LNCAP (cell line): ENCODE measurements around the gene RHBDL1.
A peak's percentile ranks its signal among the peaks of the same experiment; 100 is the strongest.

Experiments used
- TF ChIP-seq, protein P1 (sequence below): fragments of 450-650 bp; IDR thresholded peaks from 2 replicates; pipeline ENCODE4 v1.5.1; 2017; ENCODE audit warnings: mild to moderate bottlenecking

The RHBDL1 gene

DNA sequence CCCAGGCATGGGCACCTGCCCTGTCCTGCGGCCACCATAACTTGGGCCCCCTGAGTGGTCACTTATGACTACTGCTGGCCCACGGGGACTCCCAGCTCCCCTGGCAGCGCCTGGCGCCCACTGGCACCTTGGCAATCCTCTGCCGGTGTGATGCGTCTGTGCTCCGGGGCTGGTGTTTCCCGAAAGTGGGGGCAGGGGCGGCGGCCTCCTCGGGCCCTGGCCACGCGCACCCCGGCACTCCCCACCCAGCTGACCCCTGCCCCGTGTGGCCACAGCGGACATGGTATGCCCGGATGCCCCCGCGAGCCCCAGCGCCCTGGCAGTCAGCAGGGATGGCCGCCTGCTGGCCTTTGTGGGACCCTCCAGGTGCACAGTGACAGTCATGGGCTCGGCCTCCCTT lies 18.0 kb upstream of the RHBDL1 start:
- TF ChIP-seq, protein P1, sequence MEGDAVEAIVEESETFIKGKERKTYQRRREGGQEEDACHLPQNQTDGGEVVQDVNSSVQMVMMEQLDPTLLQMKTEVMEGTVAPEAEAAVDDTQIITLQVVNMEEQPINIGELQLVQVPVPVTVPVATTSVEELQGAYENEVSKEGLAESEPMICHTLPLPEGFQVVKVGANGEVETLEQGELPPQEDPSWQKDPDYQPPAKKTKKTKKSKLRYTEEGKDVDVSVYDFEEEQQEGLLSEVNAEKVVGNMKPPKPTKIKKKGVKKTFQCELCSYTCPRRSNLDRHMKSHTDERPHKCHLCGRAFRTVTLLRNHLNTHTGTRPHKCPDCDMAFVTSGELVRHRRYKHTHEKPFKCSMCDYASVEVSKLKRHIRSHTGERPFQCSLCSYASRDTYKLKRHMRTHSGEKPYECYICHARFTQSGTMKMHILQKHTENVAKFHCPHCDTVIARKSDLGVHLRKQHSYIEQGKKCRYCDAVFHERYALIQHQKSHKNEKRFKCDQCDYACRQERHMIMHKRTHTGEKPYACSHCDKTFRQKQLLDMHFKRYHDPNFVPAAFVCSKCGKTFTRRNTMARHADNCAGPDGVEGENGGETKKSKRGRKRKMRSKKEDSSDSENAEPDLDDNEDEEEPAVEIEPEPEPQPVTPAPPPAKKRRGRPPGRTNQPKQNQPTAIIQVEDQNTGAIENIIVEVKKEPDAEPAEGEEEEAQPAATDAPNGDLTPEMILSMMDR, result no peak

DNA sequence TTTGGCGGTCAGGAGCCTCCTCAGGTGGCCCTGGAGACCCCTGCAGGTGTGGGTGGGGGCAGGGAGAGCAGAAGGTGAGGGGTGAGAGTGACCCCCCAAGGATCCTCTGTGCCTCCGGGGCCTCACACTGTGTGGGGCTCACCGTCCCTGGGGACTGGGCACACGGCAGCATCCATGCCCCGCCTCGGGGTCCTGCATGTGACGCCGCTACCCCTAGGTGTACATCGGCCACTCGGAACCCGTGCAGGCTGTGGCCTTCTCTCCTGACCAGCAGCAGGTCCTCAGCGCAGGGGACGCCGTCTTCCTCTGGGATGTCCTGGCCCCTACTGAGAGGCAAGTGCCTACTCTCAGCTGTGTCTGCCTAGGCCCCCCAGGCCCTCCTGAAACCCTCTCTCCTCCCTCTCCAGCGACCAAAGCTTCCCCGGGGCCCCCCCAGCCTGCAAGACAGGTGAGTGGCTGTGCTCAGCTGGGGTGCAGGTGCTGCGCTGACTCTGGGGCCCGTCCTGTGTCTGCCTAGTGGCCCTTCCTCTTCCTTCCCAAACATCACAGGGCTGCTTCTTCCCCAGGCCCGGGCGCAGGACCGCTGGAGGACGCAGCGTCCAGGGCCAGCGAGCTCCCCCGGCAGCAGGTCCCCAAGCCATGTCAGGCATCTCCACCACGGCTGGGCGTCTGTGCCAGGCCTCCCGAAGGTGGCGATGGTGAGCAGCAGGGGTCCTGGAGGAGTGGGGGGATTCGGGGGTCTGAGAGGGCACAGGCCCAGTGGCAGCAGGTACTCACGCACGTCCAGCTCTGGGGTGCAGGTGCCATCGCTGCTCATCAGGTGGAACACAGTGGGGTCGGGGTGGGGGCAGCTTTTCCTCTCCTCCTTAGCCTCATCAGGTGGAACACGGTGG lies 16.5 kb upstream of the RHBDL1 start:
- TF ChIP-seq, protein P1, result peak; percentile 17; the same call in 1 of the 2 replicates

DNA sequence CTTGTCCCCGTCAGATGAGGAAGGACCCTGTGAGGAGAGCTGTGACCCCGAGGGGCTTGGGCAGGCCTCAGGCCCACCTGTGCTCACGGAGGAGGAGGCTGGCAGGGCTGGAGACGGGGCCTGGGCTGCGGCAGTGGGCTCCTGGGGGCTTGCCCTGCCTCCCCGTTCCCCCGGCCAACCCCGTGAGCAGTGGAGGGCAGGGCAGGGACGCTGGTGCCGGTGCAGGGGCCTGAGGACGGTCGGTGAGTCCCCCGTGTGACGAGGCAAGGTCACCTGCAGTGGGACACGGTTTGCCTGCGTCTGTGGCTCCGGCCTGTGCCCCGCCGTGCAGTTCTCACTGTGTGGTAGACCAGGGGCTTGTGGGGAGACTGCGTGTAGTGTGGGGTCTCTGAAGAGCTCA lies 15.9 kb upstream of the RHBDL1 start:
- TF ChIP-seq, protein P1, result no peak

DNA sequence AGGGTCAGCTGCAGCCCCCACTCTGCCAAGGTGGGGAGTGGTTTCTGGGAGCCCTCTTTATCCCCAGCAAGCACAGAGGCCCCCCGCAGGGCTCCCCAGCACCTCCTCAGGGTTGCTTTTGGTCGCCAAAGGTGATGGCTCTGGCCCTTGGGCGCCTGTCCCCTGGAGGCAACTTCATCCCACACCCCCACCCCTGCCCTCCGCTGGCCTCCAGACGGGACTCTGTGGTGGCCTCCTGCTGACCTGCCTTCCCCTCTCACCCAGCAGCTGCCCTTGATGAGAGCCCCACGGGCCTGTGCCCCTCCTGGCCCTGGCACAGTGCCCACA lies 15.4 kb upstream of the RHBDL1 start:
- TF ChIP-seq, protein P1, result no peak

DNA sequence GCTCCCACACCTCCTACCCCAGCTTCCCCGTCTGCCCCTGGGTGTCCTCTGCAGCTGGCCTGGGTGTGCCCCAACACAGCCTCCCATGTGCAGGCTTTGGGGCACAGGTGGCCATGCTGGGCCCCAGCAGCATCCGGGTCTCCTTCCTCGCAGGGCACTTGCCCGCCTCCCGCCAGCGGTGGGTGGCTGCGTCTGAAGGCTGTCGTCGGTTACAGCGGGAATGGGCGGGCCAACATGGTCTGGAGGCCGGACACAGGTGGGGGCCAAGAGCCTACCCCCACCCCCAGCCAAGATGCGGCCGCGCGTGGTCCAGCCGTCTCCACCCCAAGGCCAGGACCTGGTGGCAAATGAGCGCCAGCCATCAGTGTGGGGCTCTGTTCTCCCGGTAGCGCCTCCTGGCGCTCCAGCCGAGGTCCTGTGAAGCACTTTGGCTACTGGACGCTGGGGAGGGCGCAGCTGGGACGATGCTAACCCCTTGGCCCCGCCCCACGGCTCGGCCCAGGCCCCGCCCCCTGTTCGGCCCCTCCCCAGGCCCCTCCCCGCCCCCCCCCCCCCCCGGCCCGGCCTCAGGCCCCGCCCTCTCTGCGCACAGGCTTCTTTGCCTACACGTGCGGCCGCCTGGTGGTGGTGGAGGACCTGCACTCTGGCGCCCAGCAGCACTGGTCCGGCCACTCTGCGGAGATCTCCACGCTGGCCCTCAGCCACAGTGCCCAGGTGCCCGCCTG lies 14.8 kb upstream of the RHBDL1 start:
- TF ChIP-seq, protein P1, result peak; percentile 62

DNA sequence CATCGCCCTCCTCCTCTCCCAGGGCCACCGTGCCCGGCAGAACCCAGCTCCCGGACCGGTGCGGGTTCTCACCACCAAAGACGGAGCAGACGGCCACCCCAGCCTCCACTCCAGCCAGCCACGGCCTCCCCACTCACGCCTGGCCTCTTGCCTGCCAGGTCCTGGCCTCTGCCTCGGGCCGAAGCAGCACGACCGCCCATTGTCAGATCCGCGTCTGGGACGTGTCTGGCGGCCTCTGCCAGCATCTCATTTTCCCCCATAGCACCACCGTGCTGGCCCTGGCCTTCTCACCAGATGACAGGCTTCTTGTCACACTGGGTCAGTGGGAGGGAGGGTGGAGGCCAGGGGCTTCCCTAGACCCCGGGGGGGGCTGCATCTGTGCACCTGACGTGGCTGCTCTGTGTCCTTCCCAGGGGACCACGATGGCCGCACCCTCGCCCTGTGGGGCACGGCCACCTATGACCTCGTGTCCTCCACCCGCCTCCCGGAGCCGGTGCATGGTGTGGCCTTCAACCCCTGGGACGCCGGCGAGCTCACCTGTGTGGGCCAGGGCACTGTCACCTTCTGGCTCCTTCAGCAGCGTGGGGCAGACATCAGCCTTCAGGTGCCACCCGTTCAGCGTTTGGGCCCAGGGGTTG lies 14.2 kb upstream of the RHBDL1 start:
- TF ChIP-seq, protein P1, result no peak

DNA sequence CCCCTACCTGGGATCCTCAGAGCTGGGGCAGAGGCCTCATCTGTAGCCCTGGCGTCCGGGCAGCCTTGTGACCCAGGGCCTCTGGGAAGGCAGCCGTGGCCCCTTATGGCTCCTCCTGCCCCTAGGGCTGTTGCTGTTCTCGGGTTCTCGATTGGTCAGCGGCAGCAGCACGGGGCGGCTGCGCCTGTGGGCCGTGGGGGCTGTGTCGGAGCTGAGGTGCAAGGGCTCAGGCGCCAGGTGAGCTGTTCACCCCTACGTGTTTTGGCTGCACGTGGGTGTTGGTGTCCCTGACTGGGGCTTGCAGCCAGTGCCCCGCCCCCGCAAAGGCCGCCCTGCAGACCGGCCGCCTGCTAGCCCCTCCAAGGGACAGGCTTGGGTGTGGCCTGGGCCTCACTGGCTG lies 13.4 kb upstream of the RHBDL1 start:
- TF ChIP-seq, protein P1, result no peak
